H1 (cell line): ENCODE data around the gene GPC6. TPM values are rescaled to one million over a fixed set of nuclear protein-coding genes. Genes with fewer than 3 reads are reported as not detected.

Source experiments
- CTCF ChIA-PET: fragments of 300-600 bp; sonication (Branson Sonifier 250); formaldehyde crosslinking; loops from one replicate; lab custom pipeline; 2021; ENCODE audit not compliant: partially characterized antibody; lab: Charles Lee
- POLR2A ChIA-PET: fragments of 300-600 bp; sonication (Branson Sonifier 250); formaldehyde crosslinking; loops from one replicate; lab custom pipeline; 2021; ENCODE audit warnings: inconsistent platforms; ENCODE audit not compliant: partially characterized antibody; lab: Charles Lee
- DNase-seq, 2 experiments: peaks; one replicate each; pipeline versions ENCODE4 v3.0.0 to v3.0.0-alpha.2; 2010 to 2022; ENCODE audit warnings: low spot score in 2 of 2, low read depth in 1 of 2, mixed read lengths in 1 of 2
- FAIRE-seq: peaks from 2 replicates; lab custom pipeline; 2011; peaks lifted over from hg19 to GRCh38; lab: Jason Lieb, UNC
- H2AFZ ChIP-seq: 2 replicates; pipeline ENCODE4 v1.8.1; 2012; ENCODE audit warnings: low read length, inconsistent platforms
- H2AK5ac ChIP-seq: 2 replicates; pipeline ENCODE4 v1.6.1; 2013; ENCODE audit warnings: low read depth, low read length
- H2BK120ac ChIP-seq: replicated peaks from 2 replicates; pipeline ENCODE3; 2013; ENCODE audit warnings: low read depth, low read length, inconsistent platforms
- H2BK12ac ChIP-seq: 2 replicates; pipeline ENCODE4 v1.6.1; 2013; ENCODE audit warnings: low read depth, low read length
- H2BK15ac ChIP-seq: 2 replicates; pipeline ENCODE4 v1.6.1; 2013; ENCODE audit warnings: low read length
- H2BK20ac ChIP-seq: 2 replicates; pipeline ENCODE4 v1.6.1; 2013; ENCODE audit warnings: low read length
- H2BK5ac ChIP-seq: 2 replicates; pipeline ENCODE4 v1.6.1; 2013; ENCODE audit warnings: low read depth, low read length
- H3K14ac ChIP-seq: 2 replicates; pipeline ENCODE4 v1.6.1; 2013; ENCODE audit warnings: inconsistent platforms; ENCODE audit not compliant: insufficient read length
- H3K18ac ChIP-seq: 2 replicates; pipeline ENCODE4 v1.6.1; 2013; ENCODE audit warnings: low read length; ENCODE audit errors: extremely low read depth
- H3K23ac ChIP-seq: 2 replicates; pipeline ENCODE4 v1.6.1; 2013; ENCODE audit warnings: inconsistent platforms; ENCODE audit not compliant: insufficient read length
- H3K23me2 ChIP-seq: 2 replicates; pipeline ENCODE4 v1.6.1; 2013; ENCODE audit warnings: low read depth, low read length
- H3K27ac ChIP-seq: 2 replicates; pipeline ENCODE4 v1.6.1; 2011; ENCODE audit warnings: low read depth, low read length, inconsistent platforms
- H3K27me3 ChIP-seq, 4 experiments: replicated peaks in 1 of 4; 1 replicate in 1 of 4; 2 replicates in 3 of 4; pipeline versions ENCODE4 v1.6.1 to v1.8.1; 2011 to 2013; ENCODE audit warnings: low read length in 3 of 4, mild to moderate bottlenecking in 3 of 4, inconsistent platforms in 2 of 4, mixed read lengths in 2 of 4, moderate library complexity in 1 of 4; ENCODE audit not compliant: control insufficient read depth in 3 of 4, insufficient read depth in 3 of 4; ENCODE audit errors: extremely low read depth in 1 of 4
- H3K36me3 ChIP-seq, 4 experiments: 2 replicates each; pipeline versions ENCODE4 v1.6.1 to v1.8.1; 2011 to 2013; ENCODE audit warnings: mild to moderate bottlenecking in 4 of 4, low read length in 3 of 4, moderate library complexity in 2 of 4, control low read depth in 1 of 4, inconsistent platforms in 1 of 4; ENCODE audit not compliant: insufficient read depth in 4 of 4, control insufficient read depth in 2 of 4
- H3K4ac ChIP-seq: replicated peaks from 2 replicates; pipeline ENCODE3; 2013; ENCODE audit warnings: low read length, low read depth, mixed read lengths, inconsistent platforms; ENCODE audit not compliant: insufficient read length
- H3K4me1 ChIP-seq, 4 experiments: replicated peaks in 1 of 4; 1 replicate in 1 of 4; 2 replicates in 3 of 4; pipeline versions ENCODE4 v1.6.1 to v1.8.1; 2011 to 2013; ENCODE audit warnings: low read length in 3 of 4, inconsistent platforms in 2 of 4, mixed read lengths in 1 of 4; ENCODE audit not compliant: insufficient read depth in 4 of 4, control insufficient read depth in 3 of 4
- H3K4me2 ChIP-seq, 2 experiments: 2 replicates each; pipeline versions ENCODE4 v1.6.1 to v1.8.1; 2011 to 2013; ENCODE audit warnings: low read depth in 2 of 2, low read length in 2 of 2, control low read depth in 1 of 2, inconsistent platforms in 1 of 2, mild to moderate bottlenecking in 1 of 2; ENCODE audit not compliant: insufficient read depth in 1 of 2
- H3K4me3 ChIP-seq, 4 experiments: fragments of 200-600, 300-600 bp in 1 of 4; sonication (generic), shearing (Covaris generic), sonication (Bioruptor Twin) in 1 of 4; 2 replicates each; pipeline versions ENCODE4 v1.5.1 to v1.8.1; 2011 to 2016; ENCODE audit warnings: low read length in 4 of 4, low read depth in 3 of 4, control low read depth in 2 of 4, inconsistent platforms in 2 of 4, mild to moderate bottlenecking in 2 of 4, mixed read lengths in 1 of 4, moderate library complexity in 1 of 4; ENCODE audit not compliant: insufficient read depth in 2 of 4; ENCODE audit errors: extremely low read depth in 1 of 4
- H3K56ac ChIP-seq: replicated peaks from 2 replicates; pipeline ENCODE3; 2013; ENCODE audit warnings: low read depth, mild to moderate bottlenecking, mixed read lengths, low read length, inconsistent platforms; ENCODE audit not compliant: insufficient read length
- H3K79me1 ChIP-seq: 2 replicates; pipeline ENCODE4 v1.6.1; 2013; ENCODE audit warnings: low read depth, low read length, control low read depth
- H3K79me2 ChIP-seq, 2 experiments: 2 replicates each; pipeline versions ENCODE4 v1.6.1 to v1.8.1; 2012 to 2013; ENCODE audit warnings: low read length in 2 of 2, mild to moderate bottlenecking in 2 of 2, inconsistent platforms in 1 of 2; ENCODE audit not compliant: insufficient read depth in 2 of 2, control insufficient read depth in 1 of 2
- H3K9ac ChIP-seq, 4 experiments: replicated peaks in 1 of 4; 1 replicate in 1 of 4; 2 replicates in 3 of 4; pipeline versions ENCODE4 v1.6.1 to v1.8.1; 2011 to 2013; ENCODE audit warnings: low read depth in 3 of 4, low read length in 3 of 4, control low read depth in 2 of 4, mild to moderate bottlenecking in 2 of 4, moderate library complexity in 2 of 4, inconsistent platforms in 1 of 4; ENCODE audit errors: extremely low read depth in 1 of 4
- H3K9me3 ChIP-seq, 2 experiments: 2 replicates each; pipeline versions ENCODE4 v1.6.1 to v1.8.1; 2012 to 2013; ENCODE audit warnings: mild to moderate bottlenecking in 2 of 2, moderate library complexity in 2 of 2, control low read depth in 1 of 2, inconsistent platforms in 1 of 2, low read depth in 1 of 2, low read length in 1 of 2, mixed read lengths in 1 of 2; ENCODE audit not compliant: insufficient read depth in 2 of 2
- H4K20me1 ChIP-seq, 2 experiments: replicated peaks in 1 of 2; 2 replicates each; pipeline versions ENCODE3 to v1.8.1; 2011 to 2013; ENCODE audit warnings: inconsistent platforms in 2 of 2, low read length in 2 of 2, mild to moderate bottlenecking in 1 of 2; ENCODE audit not compliant: insufficient read depth in 2 of 2, control insufficient read depth in 1 of 2
- H4K5ac ChIP-seq: 2 replicates; pipeline ENCODE4 v1.6.1; 2013; ENCODE audit warnings: low read length, low read depth, mixed read lengths, inconsistent platforms; ENCODE audit not compliant: insufficient read length
- H4K8ac ChIP-seq: 2 replicates; pipeline ENCODE4 v1.8.0; 2013; ENCODE audit warnings: mild to moderate bottlenecking, moderate library complexity, low read length, inconsistent platforms; ENCODE audit not compliant: insufficient read depth; ENCODE audit errors: extremely low read depth
- H4K91ac ChIP-seq: replicated peaks from 2 replicates; pipeline ENCODE3; 2013; ENCODE audit warnings: low read length, mixed read lengths, inconsistent platforms; ENCODE audit not compliant: insufficient read length
- BACH1 ChIP-seq: IDR thresholded peaks from 2 replicates; pipeline ENCODE4 v1.6.1; 2012; ENCODE audit warnings: low read length, improper control_type of control experiment
- CTBP2 ChIP-seq: IDR thresholded peaks from 2 replicates; pipeline ENCODE4 v1.7.0; 2011; ENCODE audit warnings: borderline replicate concordance, mild to moderate bottlenecking, moderate library complexity, mixed read lengths, low read length; ENCODE audit not compliant: insufficient read depth, insufficient read length
- EP300 ChIP-seq, 2 experiments: IDR thresholded peaks; 1 replicate in 1 of 2; 2 replicates in 1 of 2; pipeline ENCODE4 v1.6.1; 2011 to 2012; ENCODE audit warnings: low read depth in 2 of 2, low read length in 2 of 2, mild to moderate bottlenecking in 2 of 2, borderline replicate concordance in 1 of 2, inconsistent platforms in 1 of 2, moderate library complexity in 1 of 2
- HDAC2 ChIP-seq, 2 experiments: fragments of 300-600 bp in 1 of 2; sonication (generic) in 1 of 2; IDR thresholded peaks; 2 replicates each; pipeline ENCODE4 v1.6.1; 2011 to 2012; ENCODE audit warnings: low read depth in 2 of 2, low read length in 2 of 2, mild to moderate bottlenecking in 2 of 2, moderate library complexity in 2 of 2, borderline replicate concordance in 1 of 2, inconsistent platforms in 1 of 2
- JUN ChIP-seq: IDR thresholded peaks from 2 replicates; pipeline ENCODE4 v1.6.1; 2011; ENCODE audit warnings: low read depth, mild to moderate bottlenecking, improper control_type of control experiment, low read length
- KDM5A ChIP-seq: fragments of 200-600 bp; IDR thresholded peaks from 2 replicates; pipeline ENCODE4 v1.7.1; 2012; ENCODE audit warnings: mild to moderate bottlenecking, low read length, inconsistent platforms, mixed read lengths
- POLR2AphosphoS5 ChIP-seq: IDR thresholded peaks from 2 replicates; pipeline ENCODE4 v1.6.1; 2011; ENCODE audit warnings: low read depth, low read length
- RAD21 ChIP-seq, 2 experiments: IDR thresholded peaks in 1 of 2; conservative IDR thresholded peaks in 1 of 2; 2 replicates each; pipeline ENCODE4 v1.6.1; 2011; ENCODE audit warnings: low read depth in 2 of 2, low read length in 2 of 2, improper control_type of control experiment in 1 of 2, inconsistent platforms in 1 of 2, mild to moderate bottlenecking in 1 of 2, moderate library complexity in 1 of 2
- RNF2 ChIP-seq: fragments of 200-900, 300-1000 bp; sonication (generic); IDR thresholded peaks from 2 replicates; pipeline ENCODE4 v1.7.1; 2016; ENCODE audit warnings: borderline replicate concordance, low read depth, mild to moderate bottlenecking, antibody characterized with exemption, low read length; ENCODE audit not compliant: poor library complexity, severe bottlenecking; ENCODE audit errors: missing control alignments
- SAP30 ChIP-seq: fragments of 300-600 bp; sonication (generic); IDR thresholded peaks from 2 replicates; pipeline ENCODE4 v1.7.1; 2012; ENCODE audit warnings: low read length, moderate library complexity, mild to moderate bottlenecking, inconsistent platforms; ENCODE audit not compliant: insufficient read depth, insufficient replicate concordance
- SIN3A ChIP-seq, 2 experiments: IDR thresholded peaks in 1 of 2; conservative IDR thresholded peaks in 1 of 2; 2 replicates each; pipeline ENCODE4 v1.6.1; 2011 to 2012; ENCODE audit warnings: low read length in 2 of 2, improper control_type of control experiment in 1 of 2, low read depth in 1 of 2, mild to moderate bottlenecking in 1 of 2
- SIX5 ChIP-seq: IDR thresholded peaks from 2 replicates; pipeline ENCODE4 v1.6.1; 2011; ENCODE audit warnings: mild to moderate bottlenecking, low read depth, low read length
- SUZ12 ChIP-seq: fragments of 200-600 bp; sonication (generic); IDR thresholded peaks from 2 replicates; pipeline ENCODE4 v1.6.1; 2012; ENCODE audit warnings: mild to moderate bottlenecking, inconsistent platforms, low read length, moderate library complexity, mixed read lengths
- WGBS, 2 experiments: shearing (Covaris generic) in 1 of 2; methylation state at CpG; one replicate each; pipeline versions ENCODE4 v1.1.6 to v1.1.7; 2013 to 2015; ENCODE audit warnings: low lambda C conversion rate in 2 of 2, mixed read lengths in 2 of 2, inconsistent platforms in 1 of 2, low coverage in 1 of 2, missing lambda C conversion rate in 1 of 2; ENCODE audit not compliant: insufficient replicate concordance in 2 of 2, insufficient coverage in 1 of 2, insufficient read length in 1 of 2; ENCODE audit errors: extremely low coverage in 1 of 2, missing lambda C conversion rate in 1 of 2; 5-methylcytosine and 5-hydroxymethylcytosine counted together
- polyA plus RNA-seq, 7 experiments: library from polyadenylated mRNA; depleted of rRNA in 3 of 7; stranded (reverse) in 5 of 7; unstranded in 2 of 7; fragments of >200 nt in 5 of 7; fragments of 200-250 nt in 2 of 7; gene quantifications; 1 replicate in 5 of 7; 2 replicates in 1 of 7; 4 replicates in 1 of 7; pipeline versions ENCODE4 v1.2.1 to v1.2.3, GENCODE V29; 2011 to 2013; ENCODE audit warnings: missing spikeins in 2 of 7, mixed read lengths in 2 of 7
- total RNA-seq: library from RNA; stranded (reverse); fragmentation: NEBNext Ultra II Directional; extraction: Animal tissue kit (Norgen Biotek cat#: 25700); gene quantifications from 2 replicates; pipeline ENCODE4 v1.2.1, GENCODE V29; 2021

The GPC6 gene
- total and polyA plus RNA-seq, 2 of the 8 experiments (the other 6 are each of a cell fraction or from before 2014, with no cell fraction given), result 5.4 to 12.0 TPM

DNA sequence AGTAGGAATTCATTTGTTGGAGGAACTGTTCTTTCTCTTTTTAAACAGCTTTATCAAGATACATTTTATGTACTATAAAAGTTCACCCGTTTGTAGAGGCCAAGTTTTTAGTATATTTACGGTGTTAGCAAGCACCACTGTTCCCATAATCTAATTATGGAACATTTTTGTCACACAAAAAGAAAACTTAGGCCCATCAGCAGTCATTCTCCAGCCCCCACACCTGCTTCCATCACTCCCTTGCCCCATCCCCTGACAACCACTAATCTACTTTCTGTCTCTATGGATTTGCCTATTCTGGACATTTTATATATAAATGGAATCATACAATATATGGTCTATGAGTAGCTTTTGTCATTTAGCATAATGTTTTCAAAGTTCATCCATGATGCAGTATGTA is 787.9 kb downstream of the GPC6 start:
- POLR2A ChIA-PET, result interaction anchor here (1.1 kb wide), 1 partner anchor 9 kb away, joined by 3 read pairs; no protein-coding TSS in a partner anchor
- no peak overlapping the region for H3K27ac ChIP-seq
- H2BK12ac ChIP-seq, result no peak overlapping the region
- no peaks in the 10 kb centered on the region for H3K79me1 ChIP-seq
- no peak overlapping the region for H3K56ac ChIP-seq
- no peak overlapping the region for H4K5ac ChIP-seq
- DNase-seq (no peak), FAIRE-seq (no peak)
- H3K79me2 ChIP-seq, result no peaks in the 10 kb centered on the region
- no peaks in the 10 kb centered on the region for H3K23me2 ChIP-seq
- no peak overlapping the region for H3K4me3 ChIP-seq
- H2BK120ac ChIP-seq, result no peak overlapping the region
- no peak overlapping the region for H2BK15ac ChIP-seq
- no peak overlapping the region for H3K14ac ChIP-seq
- no peak overlapping the region for H2AFZ ChIP-seq
- 85% methylated on average over 2 of the region's 2 CpGs; no CpG with 5 or more reads in 1 of the 2 experiments for WGBS, 2 experiments
- no peak overlapping the region for H4K8ac ChIP-seq
- no peaks in the 10 kb centered on the region for H4K20me1 ChIP-seq
- no peaks in the 10 kb centered on the region for H3K4me1 ChIP-seq
- no peak overlapping the region for H3K4ac ChIP-seq
- no peak overlapping the region for H3K4me2 ChIP-seq
- H3K23ac ChIP-seq, result no peak overlapping the region
- no peaks in the 10 kb centered on the region for H3K36me3 ChIP-seq
- no peaks in the 10 kb centered on the region for H3K27me3 ChIP-seq
- no peak overlapping the region for H2BK5ac ChIP-seq
- H3K9me3 ChIP-seq, result no peaks in the 10 kb centered on the region
- H2BK20ac ChIP-seq, result no peak overlapping the region
- H4K91ac ChIP-seq, result no peak overlapping the region
- H3K18ac ChIP-seq, result no peak overlapping the region
- H2AK5ac ChIP-seq, result no peak overlapping the region
- no peak overlapping the region for H3K9ac ChIP-seq
- CTCF ChIA-PET, result no interaction called here
- TF ChIP-seq RNF2 (no peak), KDM5A (no peak), SUZ12 (no peak), CTBP2 (no peak), SIN3A (conservative IDR thresholded peaks at IDR 0.05 in 1 of 2, IDR thresholded peaks at IDR 0.05 in 1 of 2; ENCODE audit: low read depth in 1 of 2, low read length in 2 of 2) (no peak), POLR2AphosphoS5 (no peak), EP300 (IDR thresholded peaks at IDR 0.05; ENCODE audit: borderline replicate concordance in 1 of 2, low read depth in 2 of 2, low read length in 2 of 2) (no peak), SIX5 (no peak), BACH1 (no peak), SAP30 (no peak), RAD21 (IDR thresholded peaks at IDR 0.05 in 1 of 2, conservative IDR thresholded peaks at IDR 0.05 in 1 of 2; ENCODE audit: low read depth in 2 of 2, low read length in 2 of 2) (no peak), JUN (no peak), HDAC2 (IDR thresholded peaks at IDR 0.05; ENCODE audit: borderline replicate concordance in 1 of 2, low read depth in 2 of 2, low read length in 2 of 2) (no peak)
